Stimulated activated CD8-positive, alpha-beta memory T cell treated with anti-CD3 and anti-CD28 coated beads, Interleukin-12 subunit alpha, Interleukin-12 subunit beta, amount 100 ng/mL, for 1 hour (primary cell): ENCODE results near the gene GET4.
"Not testable (repeated sequence)": the region's sequence is repeated elsewhere in the genome, so short reads cannot be mapped to it uniquely, and the experiment has no call there.

Experiments
- DNase-seq: peaks from one replicate; pipeline ENCODE4 v3.0.0-alpha.2; 2020; ENCODE audit warnings: low read depth

GET4 gene

DNA sequence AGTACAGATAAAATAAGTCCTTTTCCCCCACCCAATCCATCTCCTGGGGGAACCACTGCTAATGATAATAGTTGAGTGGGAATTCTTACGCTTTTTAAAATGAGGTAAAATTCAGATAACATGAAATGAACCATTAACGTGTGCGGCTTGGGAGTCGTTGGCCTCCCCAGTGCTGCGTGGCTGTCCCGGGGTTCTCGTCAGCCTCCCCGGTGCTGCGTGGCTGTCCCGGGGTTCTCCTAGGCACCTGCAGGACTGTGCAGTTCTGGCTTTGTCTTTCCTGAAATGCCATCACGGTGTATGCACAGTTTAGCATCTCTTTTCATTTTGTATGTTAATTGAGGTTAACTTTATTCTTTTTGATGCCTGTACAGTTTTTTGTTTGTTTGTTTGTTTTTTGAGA lies 30.6 kb upstream of the GET4 start:
- no peak for DNase-seq

DNA sequence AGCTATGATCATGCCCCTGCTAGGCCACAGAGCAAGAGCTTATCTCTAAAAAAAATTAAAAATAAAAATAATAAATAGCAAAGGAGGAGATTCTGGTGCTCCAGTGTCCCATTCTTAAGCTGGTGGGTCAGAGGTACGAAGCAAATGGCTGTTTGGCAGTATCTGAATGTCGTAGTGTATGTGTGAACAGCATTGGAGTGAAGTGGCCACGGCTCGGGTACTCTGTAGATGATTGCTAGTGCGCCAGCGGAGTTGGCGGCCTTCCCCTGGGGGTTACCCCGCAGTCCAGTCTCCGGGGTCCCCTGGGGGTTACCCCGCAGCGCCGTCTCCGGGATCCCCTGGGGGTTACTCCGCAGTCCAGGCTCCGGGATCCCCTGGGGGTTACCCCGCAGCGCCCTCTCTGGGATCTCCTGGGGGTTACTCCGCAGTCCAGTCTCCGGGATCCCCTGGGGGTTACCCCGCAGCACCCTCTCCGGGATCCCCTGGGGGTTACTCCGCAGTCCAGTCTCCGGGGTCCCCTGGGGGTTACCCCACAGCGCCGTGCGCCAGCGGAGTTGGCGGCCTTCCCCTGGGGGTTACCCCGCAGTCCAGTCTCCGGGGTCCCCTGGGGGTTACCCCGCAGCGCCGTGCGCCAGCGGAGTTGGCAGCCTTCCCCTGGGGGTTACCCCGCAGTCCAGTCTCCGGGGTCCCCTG lies 29.2 kb upstream of the GET4 start:
- not testable (repeated sequence) for DNase-seq

DNA sequence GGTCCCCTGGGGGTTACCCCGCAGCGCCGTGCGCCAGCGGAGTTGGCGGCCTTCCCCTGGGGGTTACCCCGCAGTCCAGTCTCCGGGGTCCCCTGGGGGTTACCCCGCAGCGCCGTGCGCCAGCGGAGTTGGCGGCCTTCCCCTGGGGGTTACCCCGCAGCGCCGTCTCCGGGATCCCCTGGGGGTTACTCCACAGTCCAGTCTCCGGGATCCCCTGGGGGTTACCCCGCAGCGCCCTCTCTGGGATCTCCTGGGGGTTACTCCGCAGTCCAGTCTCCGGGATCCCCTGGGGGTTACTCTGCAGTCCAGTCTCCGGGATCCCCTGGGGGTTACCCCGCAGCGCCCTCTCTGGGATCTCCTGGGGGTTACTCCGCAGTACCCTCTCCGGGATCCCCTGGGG lies 28.6 kb upstream of the GET4 start:
- not testable (repeated sequence) for DNase-seq

DNA sequence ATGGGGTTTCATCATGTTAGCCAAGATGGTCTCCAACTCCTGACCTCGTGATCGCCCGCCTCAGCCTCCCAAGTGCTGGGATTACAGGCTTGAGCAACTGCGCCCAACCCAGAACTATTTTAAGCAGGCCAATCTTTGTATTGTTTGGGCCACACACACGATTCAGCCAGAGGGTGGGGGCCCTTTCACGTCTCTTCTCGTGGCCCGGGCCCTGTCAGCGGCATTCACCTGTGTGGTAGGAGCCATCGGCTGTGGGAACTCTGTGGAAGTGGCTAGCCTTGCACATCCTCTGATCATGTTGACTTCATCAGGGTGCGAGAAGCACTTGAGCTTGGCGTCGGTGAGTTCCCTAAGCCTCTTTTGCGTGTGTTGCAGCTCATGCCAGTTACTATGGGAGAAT lies 27.2 kb upstream of the GET4 start:
- DNase-seq = no peak

DNA sequence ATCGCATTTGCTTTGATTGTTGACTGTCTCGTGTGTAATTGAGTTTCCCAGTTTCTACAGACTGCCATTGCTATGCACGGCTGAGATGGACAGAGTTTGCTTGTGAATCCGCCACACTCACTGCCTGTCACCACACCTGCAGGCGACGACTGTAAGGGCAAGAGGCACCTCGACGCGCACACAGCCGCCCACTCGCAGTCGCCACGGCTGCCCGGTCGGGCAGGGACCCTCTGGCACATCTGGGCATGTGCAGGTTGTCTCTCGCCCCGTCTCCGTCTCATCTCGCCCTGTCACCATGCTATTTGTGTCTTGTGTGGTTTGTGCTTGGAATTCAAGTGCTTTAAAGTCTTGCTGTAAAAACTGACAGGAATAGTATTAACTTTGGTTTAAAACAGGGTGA lies 26.6 kb upstream of the GET4 start:
- no peak for DNase-seq

DNA sequence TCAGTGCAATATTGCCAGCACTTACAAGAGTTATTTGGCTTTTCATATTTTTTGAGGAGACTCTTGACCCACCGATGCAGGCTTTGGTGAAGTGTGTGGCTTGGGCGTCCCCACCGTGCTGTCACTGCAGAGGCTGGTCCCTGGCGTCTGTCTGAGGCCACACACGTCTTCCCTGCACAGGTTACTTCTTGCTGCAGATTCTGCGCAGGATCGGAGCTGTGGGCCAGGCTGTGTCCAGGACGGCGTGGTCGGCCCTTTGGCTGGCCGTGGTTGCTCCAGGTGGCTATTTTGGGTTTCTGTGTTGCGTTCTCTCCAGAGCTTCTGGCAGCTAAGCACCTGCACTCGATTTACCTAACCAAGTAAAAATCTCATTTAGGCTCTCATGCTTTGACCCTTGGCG lies 25.1 kb upstream of the GET4 start:
- DNase-seq = no peak

DNA sequence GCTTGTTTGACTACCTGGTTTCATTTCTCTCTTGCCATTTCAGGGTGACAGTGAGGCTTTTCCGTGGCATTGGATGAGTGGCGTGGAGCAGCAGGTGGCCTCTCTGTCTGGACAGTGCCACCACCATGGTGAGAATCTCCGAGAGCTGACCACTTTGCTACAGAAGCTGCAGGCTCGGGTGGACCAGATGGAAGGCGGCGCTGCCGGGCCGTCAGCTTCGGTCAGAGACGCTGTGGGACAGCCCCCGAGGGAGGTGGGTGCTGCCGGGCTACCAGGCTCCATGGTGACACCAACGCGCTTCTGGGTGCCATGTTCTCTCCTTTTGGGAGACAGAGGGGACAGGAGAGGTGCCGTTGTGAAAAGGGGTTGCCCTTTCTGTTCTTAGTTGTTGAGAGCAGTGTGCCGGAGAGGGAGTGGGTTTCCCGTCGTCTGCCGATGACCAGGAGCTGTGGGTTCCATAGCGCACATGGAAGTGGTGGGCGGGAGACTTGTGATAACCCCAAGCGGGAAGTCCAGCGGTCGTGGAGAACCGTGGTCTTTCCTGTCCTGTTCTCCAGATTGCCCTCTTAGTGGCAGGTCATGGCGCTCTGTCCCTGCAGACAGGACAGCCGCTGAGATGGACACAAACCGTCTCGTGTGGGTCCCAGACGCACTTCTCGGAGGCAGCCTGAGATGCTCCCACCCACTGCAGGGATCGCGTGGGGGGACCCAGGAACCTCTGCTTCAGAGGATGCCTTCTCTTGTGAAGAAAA lies 22.8 kb upstream of the GET4 start:
- no peak for DNase-seq

DNA sequence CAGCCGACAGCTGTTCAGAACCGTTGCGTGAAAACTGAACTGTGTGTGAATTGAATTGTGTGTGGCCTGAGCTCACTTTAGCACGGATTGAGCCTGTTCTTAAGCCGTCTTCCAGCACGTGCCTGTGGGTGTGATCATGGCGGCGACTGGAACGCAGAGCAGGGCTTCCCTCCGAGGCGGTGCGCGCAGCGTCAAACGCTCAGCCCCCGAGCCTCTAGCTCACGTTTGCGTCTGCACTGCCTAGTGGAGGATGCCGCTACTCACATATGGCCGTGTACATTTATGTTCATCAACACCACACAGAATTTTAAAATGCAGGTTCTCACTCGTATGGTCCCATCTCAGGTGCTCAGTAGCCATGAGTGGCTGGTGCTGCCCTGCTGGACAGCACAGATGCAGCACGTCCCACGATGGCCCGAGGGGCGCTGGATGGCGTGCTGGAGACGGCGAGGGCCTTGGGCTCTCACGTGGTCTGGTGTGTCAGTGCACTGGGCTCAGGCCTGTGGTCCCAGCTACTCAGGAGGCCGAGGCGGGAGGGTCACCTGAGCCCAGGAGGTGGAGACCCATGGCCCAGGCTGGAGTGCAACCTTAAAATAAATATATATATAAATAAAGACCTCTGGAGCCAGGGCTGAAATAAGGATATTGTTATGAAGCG lies 22.1 kb upstream of the GET4 start:
- no peak for DNase-seq

DNA sequence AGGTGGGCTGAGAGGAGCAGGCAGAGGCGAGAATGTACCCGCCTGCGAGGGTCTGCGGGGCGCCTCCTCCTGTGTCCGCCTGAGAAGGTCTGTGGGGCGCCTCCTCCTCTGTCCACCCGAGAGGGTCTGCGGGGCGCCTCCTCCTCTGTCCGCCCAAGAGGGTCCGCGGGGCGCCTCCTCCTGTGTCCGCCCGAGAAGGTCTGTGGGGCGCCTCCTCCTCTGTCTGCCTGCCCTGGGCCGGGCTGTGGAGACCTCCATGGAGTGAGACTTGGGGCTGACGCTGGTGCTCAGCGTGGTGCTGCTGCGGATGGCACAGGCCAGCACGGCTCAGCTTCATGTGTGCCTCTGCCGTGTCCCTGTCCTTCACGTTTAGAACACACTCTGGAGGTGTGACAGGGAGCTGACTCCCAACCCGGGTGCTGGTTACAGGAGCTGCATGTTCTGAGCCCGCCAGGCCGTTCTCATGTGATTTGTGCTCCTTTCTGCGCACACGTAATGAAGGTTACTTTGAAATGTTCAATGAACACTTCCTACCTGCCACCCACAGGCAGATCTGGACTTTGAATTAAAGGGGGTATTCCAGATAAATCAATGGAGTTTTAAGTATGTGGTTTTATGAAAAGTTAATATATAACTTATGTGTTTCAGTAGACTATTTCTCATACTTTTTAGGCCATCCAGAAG lies 20.5 kb upstream of the GET4 start:
- DNase-seq = no peak

DNA sequence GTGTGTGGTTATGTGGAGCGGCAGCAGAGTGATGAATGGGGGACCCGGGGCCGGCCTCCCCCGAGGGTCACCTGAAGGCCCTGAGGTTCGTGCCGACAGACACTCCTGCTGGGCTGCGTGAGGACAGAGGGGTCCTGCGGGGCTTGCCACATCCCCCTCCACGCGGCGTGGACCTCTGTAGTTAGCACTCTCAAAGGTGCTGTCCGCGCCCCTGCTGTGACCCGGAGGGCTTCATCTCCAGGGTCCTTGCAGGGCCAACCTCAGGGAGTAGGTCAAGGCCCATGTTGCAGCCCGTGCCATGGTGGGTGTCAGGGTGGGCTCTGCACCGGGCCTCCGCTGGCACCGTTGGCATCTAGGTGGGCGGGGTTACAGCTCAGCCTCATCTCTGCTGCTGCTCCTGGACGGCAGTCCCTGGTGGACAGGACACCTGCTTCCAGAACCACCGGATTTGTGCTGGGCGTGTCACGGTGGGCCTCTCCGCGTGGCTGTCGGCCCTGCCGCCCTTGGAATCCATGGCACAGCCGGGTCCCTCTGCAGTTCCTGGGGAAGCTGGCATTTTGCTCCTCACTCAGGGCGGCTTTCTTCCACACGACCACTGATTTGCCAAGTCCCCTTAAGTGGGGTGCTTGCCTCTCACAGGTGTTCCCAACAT lies 19.8 kb upstream of the GET4 start:
- DNase-seq = no peak

DNA sequence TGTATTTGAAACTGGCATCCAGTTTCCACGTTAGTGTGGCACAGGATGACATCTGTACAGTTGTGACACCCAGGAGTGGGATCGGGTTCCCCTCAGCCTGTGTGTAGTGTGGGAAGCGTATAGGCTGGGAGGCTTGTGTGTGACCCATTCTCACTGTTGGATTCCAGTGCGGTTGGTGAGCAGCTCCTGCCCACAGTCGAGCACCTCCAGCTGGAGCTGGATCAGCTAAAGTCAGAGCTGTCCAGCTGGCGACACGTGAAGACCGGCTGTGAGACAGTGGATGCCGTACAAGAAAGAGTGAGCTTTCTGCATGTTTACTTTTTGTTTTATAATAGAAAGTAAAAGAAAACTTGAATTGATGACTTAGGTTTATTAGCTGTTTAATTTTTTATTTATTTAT lies 18.7 kb upstream of the GET4 start:
- no peak for DNase-seq

DNA sequence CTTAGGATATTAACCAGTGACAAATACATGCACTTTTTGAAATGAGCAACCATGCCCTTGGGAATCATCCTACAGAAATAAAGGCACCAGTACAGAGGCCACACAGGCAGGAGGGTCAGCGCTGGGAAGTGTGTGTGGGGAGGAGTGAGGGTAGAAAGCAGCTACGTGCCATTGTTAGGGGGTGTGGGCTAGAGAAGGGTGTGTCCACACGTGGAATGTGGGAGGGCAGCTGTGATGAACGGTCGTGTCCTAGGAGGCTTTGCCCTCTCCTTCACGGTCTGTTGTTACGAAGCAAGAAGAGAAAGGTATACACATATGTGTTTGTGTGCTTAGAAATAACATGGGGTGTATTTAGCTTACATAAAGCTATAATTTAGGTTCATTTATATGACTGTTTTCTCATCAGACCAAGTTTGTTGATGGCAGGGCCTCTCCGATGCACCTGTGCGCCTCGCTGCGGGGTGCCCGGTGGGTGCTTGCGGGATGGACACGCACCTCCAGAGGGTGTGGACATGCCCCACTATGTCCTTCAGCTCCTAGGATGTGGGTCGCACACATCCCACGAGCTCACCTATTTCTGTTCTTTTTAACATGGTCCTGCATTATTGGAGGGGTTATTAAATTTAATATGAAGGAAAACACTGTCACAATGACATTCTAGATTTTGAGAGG lies 16.9 kb upstream of the GET4 start:
- DNase-seq = no peak

DNA sequence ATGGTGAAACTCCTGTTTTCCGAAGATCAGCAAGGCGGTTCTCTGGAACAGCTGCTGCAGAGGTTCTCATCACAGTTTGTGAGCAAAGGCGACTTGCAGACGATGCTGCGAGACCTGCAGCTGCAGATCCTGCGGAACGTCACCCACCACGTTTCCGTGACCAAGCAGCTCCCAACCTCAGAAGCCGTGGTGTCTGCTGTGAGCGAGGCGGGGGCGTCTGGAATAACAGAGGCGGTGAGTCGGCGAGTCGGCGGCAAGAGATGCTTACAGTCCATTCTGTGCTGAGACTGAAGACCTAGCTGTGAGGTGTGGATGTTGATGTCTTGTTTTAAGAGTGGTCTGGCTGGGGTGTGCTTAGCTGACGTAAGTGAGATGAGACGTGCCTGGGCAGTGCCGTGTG lies 16.2 kb upstream of the GET4 start:
- no peak for DNase-seq

DNA sequence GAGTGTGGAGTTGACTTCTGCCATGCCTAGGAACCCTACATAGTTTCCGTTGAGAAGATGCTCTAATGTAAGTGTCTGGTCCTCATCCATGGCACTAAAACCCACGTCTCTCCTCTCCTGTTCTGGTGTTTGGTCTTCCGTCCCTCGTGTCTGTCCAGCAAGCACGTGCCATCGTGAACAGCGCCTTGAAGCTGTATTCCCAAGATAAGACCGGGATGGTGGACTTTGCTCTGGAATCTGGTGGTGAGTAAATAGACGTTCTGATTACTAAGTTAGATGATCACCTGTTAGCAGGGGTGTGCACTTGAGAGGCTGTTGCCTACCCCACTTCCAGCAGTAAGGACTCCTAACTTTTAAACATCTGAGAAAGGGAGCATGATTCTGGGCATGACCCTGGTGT lies 15.1 kb upstream of the GET4 start:
- no peak for DNase-seq

DNA sequence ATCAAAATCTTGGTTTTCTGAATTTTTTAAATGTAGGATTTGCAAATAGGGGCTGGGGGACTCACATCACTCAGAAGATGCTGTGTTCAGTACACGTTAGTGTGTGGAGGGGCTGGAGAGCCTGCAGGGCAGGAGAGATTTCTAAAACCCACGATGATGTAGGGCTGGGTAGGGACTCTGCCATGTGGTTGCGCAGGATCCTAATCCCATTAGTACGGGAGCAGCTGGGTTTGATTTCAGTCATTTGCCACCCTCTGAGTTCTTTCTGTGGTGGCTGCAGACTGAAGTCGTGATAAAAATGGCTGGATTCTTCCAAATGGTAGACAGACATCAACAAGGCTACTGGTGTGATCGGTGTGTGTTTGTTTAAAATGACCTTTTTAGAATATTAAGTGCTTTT lies 14.2 kb upstream of the GET4 start:
- no peak for DNase-seq

DNA sequence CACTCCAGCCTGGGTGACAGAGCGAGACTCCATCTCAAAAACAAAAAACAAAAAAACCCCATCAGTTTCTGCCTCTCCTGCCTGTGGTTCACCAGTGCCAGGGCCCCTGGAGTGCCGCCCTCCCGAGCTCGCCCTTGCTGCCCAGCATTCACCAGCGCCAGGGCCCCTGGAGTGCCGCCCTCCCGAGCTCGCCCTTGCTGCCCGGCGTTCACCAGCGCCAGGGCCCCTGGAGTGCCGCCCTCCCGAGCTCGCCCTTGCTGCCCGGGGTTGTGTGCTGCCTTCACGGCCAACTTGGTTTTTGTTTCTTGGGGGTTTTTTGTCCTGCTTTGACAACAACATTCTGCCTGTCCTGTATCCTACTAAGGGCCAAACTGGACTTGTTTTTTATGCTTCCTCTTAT lies 13.2 kb upstream of the GET4 start:
- no peak for DNase-seq

DNA sequence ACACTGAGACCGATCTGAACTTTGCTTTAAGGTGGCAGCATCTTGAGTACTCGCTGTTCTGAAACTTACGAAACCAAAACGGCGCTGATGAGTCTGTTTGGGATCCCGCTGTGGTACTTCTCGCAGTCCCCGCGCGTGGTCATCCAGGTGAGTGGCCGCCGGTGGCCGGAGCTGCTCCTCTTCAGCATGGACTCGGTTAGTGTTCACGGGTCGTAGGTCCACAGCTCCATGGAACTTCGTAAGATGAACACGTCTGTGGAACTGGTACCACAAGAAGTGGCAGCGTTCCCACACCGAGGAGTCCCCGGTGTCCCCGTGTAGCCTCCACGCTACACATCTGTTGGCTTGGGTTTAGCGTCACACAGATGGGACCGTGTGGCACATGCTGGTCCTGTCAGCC lies 10.4 kb upstream of the GET4 start:
- no peak for DNase-seq

DNA sequence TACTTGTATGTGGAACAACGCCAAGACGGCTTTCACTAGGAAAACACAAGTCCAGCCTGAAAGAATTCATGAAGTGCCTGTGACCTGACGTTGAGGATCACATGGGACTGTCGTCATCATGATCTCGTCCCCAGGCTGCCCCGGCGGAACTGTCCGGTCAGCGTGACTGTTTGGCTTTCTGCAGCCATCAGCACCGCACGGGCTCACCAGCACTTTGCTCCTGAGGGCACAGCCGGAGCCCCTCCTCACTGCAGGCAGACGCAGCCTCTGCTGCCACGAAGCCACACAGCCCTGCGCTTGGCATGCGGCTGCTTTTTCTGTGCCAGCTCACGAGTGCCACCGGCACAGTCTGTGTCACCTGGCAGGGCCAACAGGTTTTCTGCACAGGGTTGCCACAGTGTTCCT lies 9.4 kb upstream of the GET4 start:
- DNase-seq = no peak

DNA sequence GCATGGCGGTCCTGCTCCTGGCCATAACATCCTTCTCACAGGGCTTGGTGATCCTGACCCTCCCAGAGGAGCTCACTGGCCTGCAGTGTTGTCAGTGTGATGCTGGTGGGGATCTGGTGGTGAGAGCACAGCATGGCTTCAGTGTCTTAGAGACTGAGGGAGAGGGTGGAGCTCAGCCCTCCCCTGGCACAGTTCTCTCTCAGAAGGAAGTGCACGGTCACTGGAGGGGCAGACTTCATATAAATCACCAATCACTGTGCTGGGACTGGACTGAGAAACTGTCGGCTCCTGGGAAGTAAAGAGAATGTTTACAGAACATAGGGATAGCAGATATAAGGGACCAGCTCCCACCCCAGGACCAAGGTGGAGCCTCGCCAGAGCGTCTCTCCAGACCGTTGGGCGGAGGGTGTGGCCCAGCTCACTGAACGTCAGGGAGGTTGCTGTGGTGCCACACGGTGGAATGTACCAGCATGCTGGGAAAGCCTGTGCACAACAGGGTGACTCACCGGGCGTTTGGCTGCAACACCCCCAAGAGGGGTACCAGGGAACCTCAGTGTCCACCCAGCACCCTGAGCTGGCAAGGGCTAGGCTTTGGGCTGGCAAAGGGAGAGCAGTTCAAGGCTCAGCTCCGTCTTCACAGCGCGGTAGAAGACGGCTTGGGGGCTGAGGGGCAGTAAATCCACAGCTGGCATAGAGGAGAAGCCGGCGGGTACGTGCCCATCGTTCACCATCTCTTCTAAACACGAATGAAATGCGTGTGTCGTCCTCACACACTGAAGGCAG lies 8.8 kb upstream of the GET4 start:
- no peak for DNase-seq

DNA sequence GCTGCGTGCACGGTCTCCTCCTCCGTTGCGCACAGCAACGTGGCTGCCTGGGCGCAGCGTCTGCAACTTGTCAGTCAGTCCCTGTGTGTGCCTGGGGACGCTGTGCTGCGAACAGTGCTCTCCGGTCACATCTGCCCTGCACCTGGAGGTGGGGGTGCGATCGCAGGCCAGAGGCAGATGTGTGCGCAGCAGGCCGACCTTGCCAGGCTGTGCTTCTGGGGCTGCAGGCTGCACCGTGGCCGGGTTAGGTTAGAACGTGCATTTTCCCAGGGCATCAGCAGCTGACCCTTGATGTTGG lies 8.2 kb upstream of the GET4 start:
- DNase-seq = no peak

DNA sequence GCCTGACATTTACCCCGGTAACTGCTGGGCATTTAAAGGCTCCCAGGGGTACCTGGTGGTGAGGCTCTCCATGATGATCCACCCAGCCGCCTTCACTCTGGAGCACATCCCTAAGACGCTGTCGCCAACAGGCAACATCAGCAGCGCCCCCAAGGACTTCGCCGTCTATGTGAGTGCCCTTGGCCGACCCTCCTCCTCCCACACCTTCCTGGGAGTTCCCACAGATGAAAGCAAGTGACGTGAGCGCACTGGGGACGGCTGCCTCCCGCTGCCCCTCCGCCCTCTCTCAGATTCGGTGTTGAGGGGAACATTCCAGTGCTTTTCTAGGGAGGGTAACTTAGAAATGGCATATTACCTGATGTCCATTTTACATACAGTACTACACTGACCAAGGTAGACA lies 7.0 kb upstream of the GET4 start:
- DNase-seq = no peak
